ENCODE data around the gene PSENEN. TPM values are rescaled to one million over a fixed set of nuclear protein-coding genes. Genes with fewer than 3 reads are reported as not detected.
"Not testable (repeated sequence)": the region's sequence is repeated elsewhere in the genome, so short reads cannot be mapped to it uniquely, and the experiment has no call there.

Gene PSENEN
- total RNA-seq, 8 experiments from 2014 or later = 56.4 to 142 (median 84.7) TPM

DNA sequence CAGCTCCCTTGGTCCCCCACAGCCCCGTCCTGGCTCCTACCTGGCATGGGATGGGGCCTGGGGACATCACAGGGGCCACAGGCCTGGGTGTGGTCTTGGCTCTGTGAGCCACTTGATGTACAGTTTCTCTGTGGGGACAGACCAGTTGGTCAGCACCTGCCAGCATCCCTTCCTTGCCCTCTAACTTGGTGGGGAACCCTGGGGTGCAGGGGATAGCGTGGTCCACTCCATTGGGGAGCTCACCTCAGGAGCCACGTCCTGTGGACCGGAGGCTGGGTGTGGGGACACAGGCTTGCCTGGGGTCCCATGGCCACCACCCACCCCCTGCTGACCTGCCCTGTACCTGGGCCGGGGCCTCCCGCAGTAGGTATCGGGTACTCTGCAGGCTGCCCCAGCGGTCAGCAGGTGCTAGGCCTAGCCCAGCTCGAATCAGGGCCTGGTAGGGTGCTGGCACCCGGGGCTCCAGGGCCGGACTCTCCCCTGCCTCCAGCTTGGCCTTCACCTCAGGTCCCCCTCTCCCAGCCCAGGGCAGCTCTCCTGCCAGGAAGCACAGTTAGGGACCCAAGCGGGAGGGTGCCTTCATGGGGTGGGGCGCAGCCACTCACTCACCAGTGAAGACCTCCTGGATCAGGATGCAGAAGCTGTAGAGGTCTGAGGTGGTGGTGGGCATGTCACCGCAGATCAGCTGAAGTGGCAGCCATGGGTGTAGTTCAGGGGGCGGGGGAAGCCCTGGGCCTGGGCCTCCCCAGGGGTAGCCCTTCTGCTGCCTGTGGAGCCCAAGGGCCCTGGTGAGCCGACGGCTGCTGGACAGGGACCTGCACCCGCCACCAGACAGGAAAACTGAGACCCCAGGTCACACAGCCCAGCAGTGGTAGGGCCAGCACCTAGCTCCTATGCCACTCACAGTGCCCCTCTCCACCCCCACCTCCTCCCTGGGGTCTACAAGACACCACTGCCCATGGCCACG is 44.8 kb downstream of the PSENEN start:
- in situ Hi-C loops (cut with MboI; ENCODE audit: low pct_unique_long_range_greater_than_20kb in 2 of 9, low sequenced_read_pairs in 9 of 9, unreplicated experiment in 9 of 9) = no loop called here
- H3K27ac ChIP-seq = no peak overlapping the region
- H3K4me1 ChIP-seq (replicated peaks in 1 of 2) = no peaks in the 10 kb centered on the region
- peak in 2 of 8 experiments; percentile 5 to 10 for ATAC-seq (replicated peaks in 6 of 8)
- 94 to 100% (median 95%) methylated on average over 2 to 6 of the region's 19 CpGs; no CpG with 5 or more reads in 7 of the 10 experiments for WGBS, 10 experiments
- H3K4me3 ChIP-seq = no peak overlapping the region

DNA sequence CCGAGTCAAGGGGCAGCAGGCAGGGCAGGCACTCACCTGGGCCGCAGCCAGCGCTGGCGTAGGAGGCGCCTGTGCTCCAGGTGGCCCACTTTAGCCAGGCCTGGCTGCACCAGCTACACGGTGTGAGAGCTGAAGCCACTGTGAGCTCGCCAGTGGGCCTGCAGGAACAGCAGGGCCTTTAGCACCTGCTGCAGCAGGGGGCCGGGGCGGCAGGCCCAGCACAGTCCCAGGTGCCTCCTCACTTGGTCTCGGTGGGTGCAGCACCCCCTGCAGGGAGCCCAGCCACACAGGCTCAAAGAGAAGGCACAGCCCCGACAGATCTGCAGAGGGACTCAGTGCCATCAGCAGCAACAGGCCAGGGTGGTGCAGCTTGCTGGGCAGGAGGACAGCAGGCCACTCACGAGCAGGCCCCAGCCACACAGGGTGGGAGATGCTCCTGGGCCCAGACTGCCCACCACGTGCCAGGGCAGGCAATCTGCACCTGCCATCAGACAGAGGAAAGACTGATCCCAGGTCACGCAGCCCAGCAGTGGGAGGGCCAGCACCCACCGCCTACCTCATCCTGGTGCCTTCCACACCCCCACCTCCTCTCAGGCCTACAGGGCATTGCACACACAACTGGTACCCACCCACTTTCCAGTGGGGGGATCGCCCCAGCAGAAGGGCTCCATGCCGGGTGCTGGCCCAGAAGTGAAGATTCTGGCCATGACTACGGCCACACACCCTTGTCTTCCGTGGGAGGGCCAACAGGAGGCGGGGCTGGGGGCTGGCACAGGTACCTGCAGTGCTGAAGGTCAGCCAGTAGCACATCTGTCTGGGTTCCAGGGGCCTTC is 45.7 kb downstream of the PSENEN start:
- peak in 6 of 8 experiments; percentile 31 to 68 (median 45) for ATAC-seq (replicated peaks in 6 of 8)
- in situ Hi-C loops (cut with MboI; ENCODE audit: low pct_unique_long_range_greater_than_20kb in 2 of 9, low sequenced_read_pairs in 9 of 9, unreplicated experiment in 9 of 9) = no loop called here

DNA sequence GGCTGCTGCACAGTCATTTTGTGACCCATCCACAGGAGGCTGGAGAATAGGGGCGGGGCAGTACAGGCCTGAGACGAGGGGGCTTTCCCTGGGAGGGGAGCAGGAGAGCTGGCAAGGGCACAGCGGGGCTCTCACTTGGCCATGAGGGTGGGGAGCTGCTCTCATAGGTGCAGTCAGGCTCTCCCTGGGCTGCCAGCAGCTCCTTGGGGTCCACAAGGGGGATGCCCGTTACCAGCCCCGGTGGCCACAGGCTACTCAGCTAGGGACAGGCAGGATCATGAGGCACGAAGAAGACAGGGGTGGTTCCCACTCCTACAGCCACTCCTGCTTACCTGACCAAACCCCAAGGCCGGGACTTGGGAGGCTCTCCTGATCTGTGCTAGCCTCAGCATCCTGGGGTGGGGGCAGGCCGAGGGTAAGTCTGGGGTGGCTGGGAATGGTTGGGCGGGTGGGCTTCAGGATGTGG is 46.4 kb downstream of the PSENEN start:
- ATAC-seq (replicated peaks in 6 of 8) = peak in 1 of 8 experiments; percentile 11
- Histone ChIP-seq H3K4me3 (no peak overlapping the region), H3K27ac (no peak overlapping the region), H3K4me1 (replicated peaks in 1 of 2) (no peaks in the 10 kb centered on the region)
- WGBS, 10 experiments = no CpG with 5 or more reads among the region's 9 CpGs
- in situ Hi-C loops (cut with MboI; ENCODE audit: low pct_unique_long_range_greater_than_20kb in 2 of 9, low sequenced_read_pairs in 9 of 9, unreplicated experiment in 9 of 9) = no loop called here

More for the DNA sequence above, 45.7 kb downstream of the PSENEN start:
- Histone ChIP-seq H3K4me1 (replicated peaks in 1 of 2) (no peaks in the 10 kb centered on the region), H3K27ac (no peak overlapping the region), H3K4me3 (no peak overlapping the region)
- WGBS, 10 experiments = 0 to 100% (median 54%) methylated on average over 1 to 5 of the region's 20 CpGs; no CpG with 5 or more reads in 6 of the 10 experiments

DNA sequence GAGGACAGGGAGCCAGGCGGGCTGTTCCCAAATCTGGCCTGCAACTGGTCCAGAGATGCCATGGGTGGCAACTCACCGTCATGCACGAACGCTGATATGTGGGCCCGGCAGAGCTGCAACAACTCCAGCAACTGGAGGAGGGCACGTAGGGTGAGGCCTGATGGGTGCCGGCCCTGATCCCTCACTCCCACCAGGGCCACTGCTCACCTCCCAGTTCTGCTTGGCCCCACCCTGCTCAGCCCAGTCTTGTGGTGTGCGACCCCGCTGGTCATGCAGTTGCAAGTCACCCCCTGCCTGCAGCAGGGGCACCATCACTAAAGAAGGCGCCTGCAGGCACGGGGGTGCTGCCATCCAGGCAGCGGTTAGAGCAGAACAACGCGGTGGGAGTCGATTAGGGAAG is 46.9 kb downstream of the PSENEN start:
- H3K4me1 ChIP-seq (replicated peaks in 1 of 2) = no peaks in the 10 kb centered on the region
- no peak overlapping the region for H3K27ac ChIP-seq
- 77 to 90% (median 80%) methylated on average over 1 to 5 of the region's 15 CpGs; no CpG with 5 or more reads in 7 of the 10 experiments for WGBS, 10 experiments
- no peak for ATAC-seq (replicated peaks in 6 of 8)
- in situ Hi-C loops (cut with MboI; ENCODE audit: low pct_unique_long_range_greater_than_20kb in 2 of 9, low sequenced_read_pairs in 9 of 9, unreplicated experiment in 9 of 9) = no loop called here
- H3K4me3 ChIP-seq = no peak overlapping the region

DNA sequence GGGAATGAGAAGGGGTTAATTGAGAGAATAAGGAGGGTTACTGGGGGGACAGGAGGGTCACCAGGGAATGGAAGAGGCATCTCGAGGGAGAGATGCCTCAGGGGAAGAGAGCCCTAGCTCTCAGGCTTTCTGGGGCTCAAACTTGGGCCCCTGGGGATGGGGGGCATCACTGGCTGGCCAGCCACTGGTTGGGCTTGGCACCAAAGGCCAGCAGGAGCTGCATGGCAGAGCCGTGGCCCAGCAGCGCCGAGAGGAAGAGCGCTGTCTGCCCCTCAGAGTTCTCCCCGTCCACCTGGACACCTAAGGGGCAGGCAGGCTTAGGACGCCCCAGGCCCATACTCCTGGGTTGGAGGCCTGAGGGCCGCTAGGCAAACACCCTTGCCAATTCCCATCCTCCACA is 47.4 kb downstream of the PSENEN start:
- in situ Hi-C loops (cut with MboI; ENCODE audit: low pct_unique_long_range_greater_than_20kb in 2 of 9, low sequenced_read_pairs in 9 of 9, unreplicated experiment in 9 of 9) = no loop called here
- peaks cover 0 to 3% of the 10 kb centered on the region in 2 donors for H3K4me1 ChIP-seq (replicated peaks in 1 of 2)
- 70 to 80% methylated on average over 1 to 2 of the region's 8 CpGs; no CpG with 5 or more reads in 8 of the 10 experiments for WGBS, 10 experiments
- H3K27ac ChIP-seq = no peak overlapping the region
- ATAC-seq (replicated peaks in 6 of 8) = no peak
- no peak overlapping the region for H3K4me3 ChIP-seq

DNA sequence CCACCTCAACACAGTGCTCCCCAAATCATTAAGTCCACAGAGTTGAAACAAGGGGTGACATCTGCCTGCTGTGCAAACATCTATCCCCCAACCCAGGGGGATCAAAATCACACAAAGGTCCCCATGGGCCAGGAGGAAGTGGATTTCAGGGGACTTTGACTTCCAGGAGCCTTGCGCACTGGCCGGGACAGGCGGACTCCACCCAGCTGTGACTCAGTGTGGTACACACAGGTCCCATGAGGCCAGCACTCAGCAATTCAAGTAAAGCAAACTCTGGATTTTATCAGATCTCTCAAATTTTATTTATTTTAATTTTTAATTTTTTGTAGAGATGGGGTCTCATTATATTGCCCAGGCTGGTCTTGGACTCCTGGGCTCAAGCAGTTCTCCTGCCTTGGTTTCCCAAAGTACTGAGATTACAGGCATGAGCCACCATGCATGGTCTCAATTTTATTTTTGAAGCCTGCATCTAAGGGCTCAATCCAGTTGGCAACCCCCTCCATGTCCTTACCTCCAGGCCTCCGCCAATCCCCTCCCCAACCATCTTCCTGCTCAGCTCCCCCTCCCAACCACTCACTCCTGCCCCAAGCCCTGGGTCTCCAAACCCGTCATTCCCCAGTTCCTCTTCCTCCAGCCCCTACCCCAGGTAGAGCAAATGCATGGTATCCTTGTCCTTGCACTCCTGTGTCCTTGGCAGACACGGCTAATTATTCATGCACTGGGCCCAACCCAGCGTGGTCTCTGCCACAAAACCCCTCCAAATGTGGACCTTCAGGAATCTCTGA is 48.1 kb downstream of the PSENEN start:
- 0 to 91% (median 78%) methylated on average over 1 to 4 of the region's 7 CpGs; no CpG with 5 or more reads in 6 of the 10 experiments for WGBS, 10 experiments
- Histone ChIP-seq H3K4me1 (replicated peaks in 1 of 2) (peaks cover 0 to 6% of the 10 kb centered on the region in 2 donors), H3K27ac (no peak overlapping the region), H3K4me3 (no peak overlapping the region)
- in situ Hi-C loops (cut with MboI; ENCODE audit: low pct_unique_long_range_greater_than_20kb in 2 of 9, low sequenced_read_pairs in 9 of 9, unreplicated experiment in 9 of 9) = no loop called here
- ATAC-seq (replicated peaks in 6 of 8) = peak in 2 of 8 experiments; percentile 91 to 95

DNA sequence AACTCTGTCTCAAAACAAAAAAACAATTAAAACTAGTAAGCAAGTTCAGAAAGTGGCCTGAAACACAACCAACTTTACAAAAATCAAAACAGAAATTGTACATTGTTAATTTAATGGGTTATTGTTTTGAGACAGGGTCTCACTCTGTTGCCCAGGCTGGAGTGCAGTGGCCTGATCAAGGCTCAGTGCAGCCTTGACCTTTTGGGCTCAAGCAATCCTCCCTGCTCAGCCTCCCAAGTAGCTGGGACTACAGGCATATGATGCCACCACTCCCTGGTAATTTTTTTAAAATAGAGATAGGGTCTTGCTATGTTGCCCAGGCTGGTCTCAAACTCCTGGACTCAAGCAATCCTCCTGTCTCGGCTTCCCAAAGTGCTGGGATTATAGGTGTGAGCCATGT is 50.1 kb downstream of the PSENEN start:
- ATAC-seq (replicated peaks in 6 of 8); in situ Hi-C loops (cut with MboI; ENCODE audit: low pct_unique_long_range_greater_than_20kb in 2 of 9, low sequenced_read_pairs in 9 of 9, unreplicated experiment in 9 of 9); H3K4me3 ChIP-seq; H3K27ac ChIP-seq; H3K4me1 ChIP-seq (replicated peaks in 1 of 2): not testable (repeated sequence)
- WGBS, 10 experiments = 50 to 57% (median 57%) methylated on average over 1 of the region's 1 CpG; no CpG with 5 or more reads in 7 of the 10 experiments

Other genes starting within 250 kb of the PSENEN start
- 10 to 100 TPM in 2 of 8 experiments, 1 to 10 TPM in 3, under 1 TPM in 2, not detected in 1; 0.14 to 49.2 (median 3.1) TPM for gene DMKN, start 232.0 kb upstream of the PSENEN start, total RNA-seq
- 1 to 10 TPM in 2 of 8 experiments, under 1 TPM in 6; 0.11 to 3.5 (median 0.41) TPM for gene SBSN, start 217.3 kb upstream of the PSENEN start, total RNA-seq
- gene GAPDHS, start 212.2 kb upstream of the PSENEN start, total RNA-seq = not detected
- gene TMEM147, start 200.0 kb upstream of the PSENEN start, total RNA-seq = 100 to 1,000 TPM in 2 of 8 experiments, 10 to 100 TPM in 6; 70.4 to 130 (median 89.3) TPM
- gene ATP4A, start 182.0 kb upstream of the PSENEN start, total RNA-seq = under 1 TPM in 5 of 8 experiments, not detected in 3; 0.05 to 0.25 (median 0.11) TPM
- under 1 TPM in 1 of 8 experiments, not detected in 7; 0.66 TPM for gene PMIS2, start 159.5 kb upstream of the PSENEN start, total RNA-seq
- 10 to 100 TPM in 3 of 8 experiments, 1 to 10 TPM in 5; 2.7 to 14.3 (median 9.4) TPM for gene HAUS5, start 132.9 kb upstream of the PSENEN start, total RNA-seq
- 10 to 100 TPM; 33.4 to 71.7 (median 51.1) TPM for gene RBM42, start 116.6 kb upstream of the PSENEN start, total RNA-seq
- gene ETV2, start 103.9 kb upstream of the PSENEN start, total RNA-seq = 1 to 10 TPM in 5 of 8 experiments, under 1 TPM in 3; 0.50 to 3.2 (median 1.4) TPM
- 100 to 1,000 TPM; 721 to 998 (median 791) TPM for gene COX6B1, start 97.3 kb upstream of the PSENEN start, total RNA-seq
- under 1 TPM in 1 of 8 experiments, not detected in 7; 0.38 TPM for gene UPK1A, start 79.1 kb upstream of the PSENEN start, total RNA-seq
- 10 to 100 TPM in 1 of 8 experiments, 1 to 10 TPM in 4, under 1 TPM in 3; 0.43 to 34.3 (median 2.2) TPM for gene ZBTB32, start 41.1 kb upstream of the PSENEN start, total RNA-seq
- gene KMT2B, start 27.6 kb upstream of the PSENEN start, total RNA-seq = 10 to 100 TPM in 4 of 8 experiments, 1 to 10 TPM in 4; 6.1 to 28.4 (median 11.0) TPM
- gene IGFLR1, start 3.2 kb upstream of the PSENEN start, total RNA-seq = 1 to 10 TPM; 1.8 to 6.4 (median 4.3) TPM
- gene U2AF1L4, start 233 bp upstream of the PSENEN start, total RNA-seq = 10 to 100 TPM; 14.0 to 33.1 (median 18.9) TPM
- gene LIN37, start 2.9 kb downstream of the PSENEN start, total RNA-seq = 10 to 100 TPM; 12.6 to 32.0 (median 19.9) TPM
- 1 to 10 TPM in 2 of 8 experiments, under 1 TPM in 6; 0.14 to 1.8 (median 0.68) TPM for gene HSPB6, start 11.4 kb downstream of the PSENEN start, total RNA-seq
- 10 to 100 TPM in 5 of 8 experiments, 1 to 10 TPM in 3; 3.1 to 19.9 (median 12.7) TPM for gene PROSER3, start 12.5 kb downstream of the PSENEN start, total RNA-seq
- gene ARHGAP33, start 29.9 kb downstream of the PSENEN start, total RNA-seq = 10 to 100 TPM in 5 of 8 experiments, 1 to 10 TPM in 2, under 1 TPM in 1; 0.51 to 33.1 (median 16.1) TPM
- gene PRODH2, start 67.2 kb downstream of the PSENEN start, total RNA-seq = under 1 TPM in 1 of 8 experiments, not detected in 7; 0.52 TPM
- gene NPHS1, start 106.9 kb downstream of the PSENEN start, total RNA-seq = under 1 TPM in 6 of 8 experiments, not detected in 2; 0.05 to 0.85 (median 0.37) TPM
- 1 to 10 TPM in 5 of 8 experiments, under 1 TPM in 3; 0.10 to 6.2 (median 1.3) TPM for gene KIRREL2, start 111.3 kb downstream of the PSENEN start, total RNA-seq
- gene APLP1, start 122.9 kb downstream of the PSENEN start, total RNA-seq = 100 to 1,000 TPM in 5 of 8 experiments, 10 to 100 TPM in 1, 1 to 10 TPM in 2; 4.6 to 397 (median 337) TPM
- 10 to 100 TPM in 1 of 8 experiments, 1 to 10 TPM in 7; 1.6 to 10.1 (median 3.7) TPM for gene NFKBID, start 154.9 kb downstream of the PSENEN start, total RNA-seq
- gene HCST, start 156.9 kb downstream of the PSENEN start, total RNA-seq = 1 to 10 TPM in 2 of 8 experiments, under 1 TPM in 3, not detected in 3; 0.33 to 3.8 (median 0.62) TPM
- gene TYROBP, start 162.6 kb downstream of the PSENEN start, total RNA-seq = under 1 TPM in 1 of 8 experiments, not detected in 7; 0.76 TPM
- 10 to 100 TPM in 1 of 8 experiments, 1 to 10 TPM in 6, under 1 TPM in 1; 0.56 to 11.7 (median 6.5) TPM for gene LRFN3, start 190.7 kb downstream of the PSENEN start, total RNA-seq
- gene SDHAF1, start 249.5 kb downstream of the PSENEN start, total RNA-seq = 10 to 100 TPM; 10.6 to 23.5 (median 18.1) TPM

Data from motor neuron (in vitro differentiated cells).